HepG2 (cell line): ENCODE results near the gene KRT79. TPM values are rescaled to one million over a fixed set of nuclear protein-coding genes. Genes with fewer than 3 reads are reported as not detected.
A peak's percentile ranks its signal among the peaks of the same experiment; 100 is the strongest.

ENCODE experiments used
- AGO1 ChIP-seq: fragments of 200-400 bp; formaldehyde crosslinking; IDR thresholded peaks from 2 replicates; pipeline ENCODE4 v1.6.1; 2017; ENCODE audit warnings: mild to moderate bottlenecking, low read depth, low read length, moderate library complexity; ENCODE audit not compliant: poor library complexity, severe bottlenecking
- CCDC6 ChIP-seq: sonication (generic); formaldehyde crosslinking; IDR thresholded peaks from 2 replicates; pipeline ENCODE4 v1.8.1; 2022; ENCODE audit warnings: mild to moderate bottlenecking, missing genetic modification reagents, moderate library complexity
- DPF2 ChIP-seq: sonication (generic); formaldehyde crosslinking; IDR thresholded peaks from 2 replicates; pipeline ENCODE4 v1.4.0; 2020; ENCODE audit warnings: mild to moderate bottlenecking, low read depth, missing genetic modification reagents, borderline replicate concordance
- MNT ChIP-seq: fragments of 450-650 bp; IDR thresholded peaks from 2 replicates; pipeline ENCODE4 v1.6.1; 2016
- MTA3 ChIP-seq: sonication (generic); formaldehyde crosslinking; IDR thresholded peaks from 2 replicates; pipeline ENCODE4 v1.4.0; 2020; ENCODE audit warnings: missing genetic modification reagents
- NCOA1 ChIP-seq: sonication (generic); formaldehyde crosslinking; IDR thresholded peaks from 2 replicates; pipeline ENCODE4 v1.9.0; 2021; ENCODE audit warnings: missing genetic modification reagents
- NR2F1 ChIP-seq, 2 experiments: fragments of 450-650 bp in 1 of 2; formaldehyde crosslinking in 1 of 2; IDR thresholded peaks; 2 replicates each; pipeline versions ENCODE4 v1.5.0 to v1.6.1; 2016 to 2020; ENCODE audit warnings: mild to moderate bottlenecking in 1 of 2, missing compliant biosample characterization in 1 of 2, missing genetic modification reagents in 1 of 2, moderate library complexity in 1 of 2
- SALL2 ChIP-seq: sonication (generic); formaldehyde crosslinking; IDR thresholded peaks from 2 replicates; pipeline ENCODE4 v1.8.1; 2023; ENCODE audit warnings: mild to moderate bottlenecking, missing genetic modification reagents, inconsistent platforms
- TCF12 ChIP-seq, 2 experiments: fragments of 450-650 bp in 1 of 2; sonication (generic) in 1 of 2; formaldehyde crosslinking in 1 of 2; IDR thresholded peaks; 2 replicates each; pipeline versions ENCODE4 v1.6.1 to v1.8.0; 2017 to 2022; ENCODE audit warnings: antibody characterized with exemption in 1 of 2, mild to moderate bottlenecking in 1 of 2, missing genetic modification reagents in 1 of 2, moderate library complexity in 1 of 2
- ZFP82 ChIP-seq: sonication (generic); formaldehyde crosslinking; IDR thresholded peaks from 2 replicates; pipeline ENCODE4 v1.5.1; 2020; ENCODE audit warnings: mild to moderate bottlenecking, missing genetic modification reagents, borderline replicate concordance
- ZKSCAN1 ChIP-seq: fragments of 150-350 bp; IDR thresholded peaks from 2 replicates; pipeline ENCODE4 v1.6.1; 2014; ENCODE audit warnings: low read length
- ZNF234 ChIP-seq: sonication (generic); formaldehyde crosslinking; conservative IDR thresholded peaks from 2 replicates; pipeline ENCODE4 v1.5.1; 2020; ENCODE audit warnings: mild to moderate bottlenecking, missing genetic modification reagents
- ZNF3 ChIP-seq: IDR thresholded peaks from 2 replicates; pipeline ENCODE4 v1.7.0; 2017; ENCODE audit warnings: inconsistent platforms
- ZNF335 ChIP-seq: sonication (generic); formaldehyde crosslinking; IDR thresholded peaks from 2 replicates; pipeline ENCODE4 v1.4.0; 2020; ENCODE audit warnings: missing genetic modification reagents
- ZNF501 ChIP-seq: sonication (generic); formaldehyde crosslinking; IDR thresholded peaks from 2 replicates; pipeline ENCODE4 v1.5.1; 2020; ENCODE audit warnings: mild to moderate bottlenecking, moderate library complexity, missing genetic modification reagents
- ZNF530 ChIP-seq: sonication (generic); formaldehyde crosslinking; IDR thresholded peaks from 2 replicates; pipeline ENCODE4 v1.5.0; 2020; ENCODE audit warnings: low read depth, mild to moderate bottlenecking, missing genetic modification reagents
- ZNF563 ChIP-seq: sonication (generic); formaldehyde crosslinking; IDR thresholded peaks from 2 replicates; pipeline ENCODE4 v1.8.0; 2022; ENCODE audit warnings: mild to moderate bottlenecking, moderate library complexity, missing genetic modification reagents
- ZNF567 ChIP-seq: sonication (generic); formaldehyde crosslinking; IDR thresholded peaks from 2 replicates; pipeline ENCODE4 v1.8.1; 2023; ENCODE audit warnings: mild to moderate bottlenecking, missing genetic modification reagents, borderline replicate concordance
- ZNF687 ChIP-seq: sonication (generic); formaldehyde crosslinking; IDR thresholded peaks from 2 replicates; pipeline ENCODE4 v1.5.1; 2020; ENCODE audit warnings: mild to moderate bottlenecking, missing genetic modification reagents, moderate library complexity
- ZNF773 ChIP-seq: sonication (generic); formaldehyde crosslinking; IDR thresholded peaks from 2 replicates; pipeline ENCODE4 v1.4.0; 2020; ENCODE audit warnings: missing genetic modification reagents, borderline replicate concordance
- ZNF777 ChIP-seq: sonication (generic); formaldehyde crosslinking; IDR thresholded peaks from 2 replicates; pipeline ENCODE4 v1.4.0; 2020; ENCODE audit warnings: missing genetic modification reagents
- polyA plus RNA-seq, 8 experiments: library from polyadenylated mRNA; depleted of rRNA in 3 of 8; stranded (reverse) in 7 of 8; unstranded in 1 of 8; fragments of >200 nt; fragmentation: Illumina TruSeq in 4 of 8; extraction: Trizol in 4 of 8; gene quantifications; 2 replicates each; pipeline versions ENCODE4 v1.2.1 to v1.2.3, GENCODE V29; 2011 to 2016; ENCODE audit warnings: low read depth in 4 of 8, missing spikeins in 1 of 8, mixed read lengths in 1 of 8; ENCODE audit not compliant: insufficient read depth in 1 of 8
- total RNA-seq, 5 experiments: library from RNA; depleted of rRNA; stranded (reverse); fragments of >200 nt; fragmentation: Illumina TruSeq; extraction: Trizol; gene quantifications; 2 replicates each; pipeline ENCODE4 v1.2.3, GENCODE V29; 2016; ENCODE audit warnings: low read depth in 1 of 5

KRT79 gene
- total and polyA plus RNA-seq, 2 of the 13 experiments (the other 11 are each of a cell fraction or from before 2014, with no cell fraction given): 0.09 TPM; not detected in 1

GRCh38 chr12:52879394-52880351 is 45.6 kb upstream of the KRT79 start (continued):
- TF ChIP-seq ZFP82 (CRISPR knock-in tag): no peak
- TF ChIP-seq ZNF234 (CRISPR knock-in tag): no peak
- TF ChIP-seq DPF2 (CRISPR knock-in tag): no peak
- TF ChIP-seq NR2F1 (CRISPR knock-in tag; IDR thresholded peaks at IDR 0.05): no peak
- no peak for TF ChIP-seq AGO1
- no peak for TF ChIP-seq ZNF530 (CRISPR knock-in tag)
- TF ChIP-seq SALL2 (CRISPR knock-in tag): 0 out of 2 replicates have a peak, but pooled peaks have one; percentile 33
- no peak for TF ChIP-seq ZNF567 (CRISPR knock-in tag)
- peak; percentile 81 for TF ChIP-seq ZNF777 (CRISPR knock-in tag)
- no peak for TF ChIP-seq ZNF773 (CRISPR knock-in tag)
- peak; percentile 89 for TF ChIP-seq ZNF687
- no peak for TF ChIP-seq ZNF3 (CRISPR knock-in tag)
- TF ChIP-seq MNT: no peak
- no peak for TF ChIP-seq TCF12 (IDR thresholded peaks at IDR 0.05)
- peak; percentile 51; the same call in 1 of the 2 replicates for TF ChIP-seq TCF12 (CRISPR knock-in tag; IDR thresholded peaks at IDR 0.05)
- no peak for TF ChIP-seq ZNF335
- TF ChIP-seq MTA3 (CRISPR knock-in tag): no peak
- TF ChIP-seq ZKSCAN1: no peak
- no peak for TF ChIP-seq NCOA1 (CRISPR knock-in tag)
- peak; percentile 86 for TF ChIP-seq CCDC6 (CRISPR knock-in tag)
- TF ChIP-seq ZNF563: no peak
- TF ChIP-seq ZNF501 (CRISPR knock-in tag): peak; percentile 38; the same call in 1 of the 2 replicates
